OCI-LY1 (cell line): ENCODE data around the gene EPHA8.

Source experiments
- EZH2 ChIP-seq: fragments of 200-600 bp; sonication (generic), shearing (Covaris generic); IDR thresholded peaks from 2 replicates; pipeline ENCODE4 v1.8.0; 2017; ENCODE audit warnings: borderline replicate concordance, mixed run types, mild to moderate bottlenecking, antibody characterized with exemption, low read length, moderate library complexity, mixed read lengths
- TF ChIP-seq, protein P1 (sequence below): fragments of 200-600 bp; sonication (generic), shearing (Covaris generic); IDR thresholded peaks from 2 replicates; pipeline ENCODE4 v1.5.1; 2017; ENCODE audit warnings: mild to moderate bottlenecking, antibody characterized with exemption, low read length, moderate library complexity, mixed read lengths

DNA sequence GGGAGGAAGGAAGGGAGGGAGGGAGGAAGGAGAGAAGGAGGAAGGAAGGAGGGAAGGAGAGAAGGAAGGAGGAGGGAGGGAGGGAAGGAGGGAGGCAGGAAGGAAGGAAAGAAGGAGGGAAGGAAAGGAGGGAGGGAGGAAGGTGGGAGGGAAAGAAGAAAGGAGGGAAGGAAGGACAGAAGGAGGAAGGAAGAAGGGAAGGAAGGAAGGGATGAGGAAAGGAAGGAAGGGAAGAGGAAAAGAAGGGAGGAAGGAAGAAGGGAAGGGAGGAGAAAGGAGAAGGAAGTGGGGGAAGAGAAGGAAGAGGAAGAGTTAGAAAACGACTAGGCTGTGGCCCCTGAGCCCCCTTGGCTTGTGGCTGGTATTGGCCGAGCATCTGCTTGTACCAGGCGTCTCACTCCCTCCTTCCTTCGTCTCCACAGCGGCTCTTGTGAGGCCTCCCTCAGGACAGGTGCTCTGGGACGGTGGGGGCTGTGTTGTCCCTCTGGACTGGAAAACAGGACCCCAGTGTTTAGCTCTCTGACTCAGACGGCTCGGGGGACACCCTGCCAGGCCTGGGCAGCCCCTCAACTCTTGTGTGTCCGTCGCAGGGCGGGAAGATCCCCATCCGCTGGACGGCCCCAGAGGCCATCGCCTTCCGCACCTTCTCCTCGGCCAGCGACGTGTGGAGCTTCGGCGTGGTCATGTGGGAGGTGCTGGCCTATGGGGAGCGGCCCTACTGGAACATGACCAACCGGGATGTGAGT lies 37.0 kb downstream of the EPHA8 start:
- TF ChIP-seq, protein P1, sequence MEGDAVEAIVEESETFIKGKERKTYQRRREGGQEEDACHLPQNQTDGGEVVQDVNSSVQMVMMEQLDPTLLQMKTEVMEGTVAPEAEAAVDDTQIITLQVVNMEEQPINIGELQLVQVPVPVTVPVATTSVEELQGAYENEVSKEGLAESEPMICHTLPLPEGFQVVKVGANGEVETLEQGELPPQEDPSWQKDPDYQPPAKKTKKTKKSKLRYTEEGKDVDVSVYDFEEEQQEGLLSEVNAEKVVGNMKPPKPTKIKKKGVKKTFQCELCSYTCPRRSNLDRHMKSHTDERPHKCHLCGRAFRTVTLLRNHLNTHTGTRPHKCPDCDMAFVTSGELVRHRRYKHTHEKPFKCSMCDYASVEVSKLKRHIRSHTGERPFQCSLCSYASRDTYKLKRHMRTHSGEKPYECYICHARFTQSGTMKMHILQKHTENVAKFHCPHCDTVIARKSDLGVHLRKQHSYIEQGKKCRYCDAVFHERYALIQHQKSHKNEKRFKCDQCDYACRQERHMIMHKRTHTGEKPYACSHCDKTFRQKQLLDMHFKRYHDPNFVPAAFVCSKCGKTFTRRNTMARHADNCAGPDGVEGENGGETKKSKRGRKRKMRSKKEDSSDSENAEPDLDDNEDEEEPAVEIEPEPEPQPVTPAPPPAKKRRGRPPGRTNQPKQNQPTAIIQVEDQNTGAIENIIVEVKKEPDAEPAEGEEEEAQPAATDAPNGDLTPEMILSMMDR: no peak
- no peak for TF ChIP-seq EZH2
